Ovary (tissue), 3 donors: ENCODE results near the gene HABP4.

ENCODE experiments used
- EP300 ChIP-seq: sonication (generic); formaldehyde crosslinking; IDR thresholded peaks from one replicate; pipeline ENCODE4 v1.6.1; 2017; ENCODE audit warnings: antibody characterized with exemption
- POLR2A ChIP-seq: fragments of 450-650 bp; IDR thresholded peaks from one replicate; pipeline ENCODE4 v1.6.1; 2017; ENCODE audit warnings: antibody characterized with exemption, mild to moderate bottlenecking, moderate library complexity
- TF ChIP-seq, protein P1 (sequence below), 3 donors: fragments of 450-650 bp in 2 of 3; fragments of 200-600 bp in 1 of 3; IDR thresholded peaks; one replicate each; pipeline versions ENCODE4 v1.5.1 to v1.8.0; 2016 to 2022; ENCODE audit warnings: antibody characterized with exemption in 3 of 3, mild to moderate bottlenecking in 1 of 3
- donor health status: DM: no; HTN: no; CAD: no.

DNA sequence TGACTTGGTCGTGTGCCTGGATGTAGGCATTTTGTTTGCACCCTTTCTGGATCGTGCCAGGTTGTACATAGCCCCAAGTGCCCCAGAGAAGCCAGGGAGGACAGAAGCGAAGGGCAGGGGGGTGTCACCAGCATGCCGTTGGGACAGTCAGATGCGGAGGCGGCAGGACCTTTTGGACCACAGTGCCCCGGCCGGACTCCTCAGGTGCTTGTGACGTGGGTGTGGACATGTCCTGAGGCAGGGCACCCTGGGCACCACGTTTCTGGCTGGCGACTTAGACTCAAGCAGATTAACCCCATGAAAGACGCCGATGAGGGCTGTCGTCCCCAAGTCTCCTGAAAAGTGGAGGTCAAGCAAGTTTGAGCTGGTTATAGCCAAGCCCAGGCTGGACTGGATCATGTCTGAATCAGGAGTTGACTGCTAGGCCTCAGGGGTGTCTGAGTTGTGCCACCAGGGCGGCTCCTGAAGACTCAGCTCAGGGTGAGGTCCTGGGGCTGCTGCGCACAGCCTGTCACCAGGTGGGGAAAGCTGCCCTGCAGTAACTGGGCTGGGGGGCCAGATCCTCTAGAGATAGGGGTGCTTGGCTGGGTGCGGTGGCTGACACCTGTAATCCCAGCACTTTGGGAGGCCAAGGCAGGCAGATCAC is 42.0 kb downstream of the HABP4 start:
- TF ChIP-seq, protein P1, sequence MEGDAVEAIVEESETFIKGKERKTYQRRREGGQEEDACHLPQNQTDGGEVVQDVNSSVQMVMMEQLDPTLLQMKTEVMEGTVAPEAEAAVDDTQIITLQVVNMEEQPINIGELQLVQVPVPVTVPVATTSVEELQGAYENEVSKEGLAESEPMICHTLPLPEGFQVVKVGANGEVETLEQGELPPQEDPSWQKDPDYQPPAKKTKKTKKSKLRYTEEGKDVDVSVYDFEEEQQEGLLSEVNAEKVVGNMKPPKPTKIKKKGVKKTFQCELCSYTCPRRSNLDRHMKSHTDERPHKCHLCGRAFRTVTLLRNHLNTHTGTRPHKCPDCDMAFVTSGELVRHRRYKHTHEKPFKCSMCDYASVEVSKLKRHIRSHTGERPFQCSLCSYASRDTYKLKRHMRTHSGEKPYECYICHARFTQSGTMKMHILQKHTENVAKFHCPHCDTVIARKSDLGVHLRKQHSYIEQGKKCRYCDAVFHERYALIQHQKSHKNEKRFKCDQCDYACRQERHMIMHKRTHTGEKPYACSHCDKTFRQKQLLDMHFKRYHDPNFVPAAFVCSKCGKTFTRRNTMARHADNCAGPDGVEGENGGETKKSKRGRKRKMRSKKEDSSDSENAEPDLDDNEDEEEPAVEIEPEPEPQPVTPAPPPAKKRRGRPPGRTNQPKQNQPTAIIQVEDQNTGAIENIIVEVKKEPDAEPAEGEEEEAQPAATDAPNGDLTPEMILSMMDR (IDR thresholded peaks at IDR 0.05), result no peak
- no peak for TF ChIP-seq EP300
- TF ChIP-seq POLR2A, result no peak
